ACC112 (cell line): ENCODE data around the gene MCAM.

Experiments
- H2AFZ ChIP-seq: fragments of 200-600 bp; sonication (generic); one replicate; pipeline ENCODE4 v1.6.0; 2017; ENCODE audit warnings: antibody characterized with exemption, low read length; ENCODE audit not compliant: unreplicated experiment
- H3K27ac ChIP-seq: fragments of 200-600 bp; sonication (generic); 2 replicates; pipeline ENCODE4 v1.5.1; 2014; ENCODE audit warnings: low read depth, mild to moderate bottlenecking, antibody characterized with exemption, low read length, moderate library complexity
- H3K27me3 ChIP-seq: fragments of 200-600 bp; sonication (generic); 2 replicates; pipeline ENCODE4 v1.6.1; 2014; ENCODE audit warnings: mild to moderate bottlenecking, antibody characterized with exemption, low read length, moderate library complexity, mixed read lengths; ENCODE audit not compliant: insufficient read depth
- H3K36me3 ChIP-seq: fragments of 200-600 bp; sonication (generic); 2 replicates; pipeline ENCODE4 v1.6.1; 2016; ENCODE audit warnings: mild to moderate bottlenecking, antibody characterized with exemption, low read length, moderate library complexity, mixed read lengths; ENCODE audit not compliant: insufficient read depth
- H3K4me1 ChIP-seq: fragments of 200-600 bp; sonication (generic); one replicate; pipeline ENCODE4 v1.6.1; 2016; ENCODE audit warnings: low read length, mixed read lengths; ENCODE audit not compliant: insufficient read depth, unreplicated experiment, control insufficient read depth
- H3K4me3 ChIP-seq: fragments of 200-600 bp; sonication (generic); 2 replicates; pipeline ENCODE4 v1.5.1; 2014; ENCODE audit warnings: mild to moderate bottlenecking, low read depth, low read length
- H3K79me2 ChIP-seq: fragments of 200-600 bp; sonication (generic); one replicate; pipeline ENCODE4 v1.6.0; 2016; ENCODE audit warnings: low read length; ENCODE audit not compliant: control insufficient read depth, unreplicated experiment, insufficient read depth

The MCAM gene

GRCh38 chr11:119316729-119317591 lies at the start of gene MCAM:
MCAM (minus strand) TSS chr11:119317130; CDS start chr11:119317101, 29 bp downstream.
- Histone ChIP-seq H3K4me3 (peak within 1 kb of the TSS; percentile 77), H3K36me3 (no peaks in the 10 kb centered on the region), H2AFZ (peak within 1 kb of the TSS; percentile 18), H3K27ac (no peak within 1 kb of the TSS), H3K27me3 (peaks cover 7% of the 10 kb centered on the region; the same call in 1 of the 2 replicates), H3K79me2 (no peaks in the 10 kb centered on the region), H3K4me1 (peaks cover 36% of the 10 kb centered on the region)

- Histone ChIP-seq H2AFZ (no peak overlapping the region), H3K4me1 (peaks cover 47% of the 10 kb centered on the region), H3K27ac (no peak overlapping the region)
Measured at GRCh38 chr11:119365071-119365591, 48.2 kb upstream of the MCAM start.

GRCh38 chr11:119363851-119364590 lies 47.1 kb upstream of the MCAM start:
- H3K4me3 ChIP-seq: peak overlapping the region; percentile 66
- peaks cover 48% of the 10 kb centered on the region for H3K4me1 ChIP-seq
- H2AFZ ChIP-seq: peak overlapping the region; percentile 57
- H3K27me3 ChIP-seq: peaks cover 27% of the 10 kb centered on the region
- H3K36me3 ChIP-seq: no peaks in the 10 kb centered on the region
- no peak overlapping the region for H3K27ac ChIP-seq
- H3K79me2 ChIP-seq: no peaks in the 10 kb centered on the region

More at GRCh38 chr11:119365071-119365591, 48.2 kb upstream of the MCAM start:
- Histone ChIP-seq H3K27me3 (peaks cover 28% of the 10 kb centered on the region), H3K79me2 (no peaks in the 10 kb centered on the region), H3K4me3 (no peak overlapping the region), H3K36me3 (no peaks in the 10 kb centered on the region)

- Histone ChIP-seq H3K79me2 (no peaks in the 10 kb centered on the region), H3K4me1 (peaks cover 41% of the 10 kb centered on the region), H3K27me3 (peaks cover 27% of the 10 kb centered on the region), H2AFZ (no peak overlapping the region), H3K36me3 (no peaks in the 10 kb centered on the region), H3K27ac (no peak overlapping the region), H3K4me3 (no peak overlapping the region)
Measured at GRCh38 chr11:119363081-119363850, 46.3 kb upstream of the MCAM start.

- Histone ChIP-seq H3K79me2 (no peaks in the 10 kb centered on the region), H3K4me1 (peaks cover 35% of the 10 kb centered on the region), H3K36me3 (no peaks in the 10 kb centered on the region), H3K27me3 (peaks cover 29% of the 10 kb centered on the region), H2AFZ (no peak overlapping the region), H3K27ac (no peak overlapping the region), H3K4me3 (no peak overlapping the region)
Measured at GRCh38 chr11:119362741-119363080, 45.8 kb upstream of the MCAM start.

- Histone ChIP-seq H3K36me3 (no peaks in the 10 kb centered on the region), H3K27ac (no peak overlapping the region), H3K79me2 (no peaks in the 10 kb centered on the region), H3K4me1 (peaks cover 35% of the 10 kb centered on the region), H2AFZ (no peak overlapping the region), H3K4me3 (no peak overlapping the region), H3K27me3 (peaks cover 31% of the 10 kb centered on the region)
Measured at GRCh38 chr11:119361941-119362725, 45.2 kb upstream of the MCAM start.

GRCh38 chr11:119361056-119361787 lies 44.3 kb upstream of the MCAM start:
- no peak overlapping the region; the same call in 1 of the 2 replicates for H3K27ac ChIP-seq
- no peak overlapping the region for H3K4me3 ChIP-seq
- peaks cover 26% of the 10 kb centered on the region for H3K27me3 ChIP-seq
- no peaks in the 10 kb centered on the region for H3K79me2 ChIP-seq
- peaks cover 35% of the 10 kb centered on the region for H3K4me1 ChIP-seq
- H2AFZ ChIP-seq: no peak overlapping the region
- H3K36me3 ChIP-seq: no peaks in the 10 kb centered on the region

- H2AFZ ChIP-seq: no peak overlapping the region
- no peaks in the 10 kb centered on the region for H3K36me3 ChIP-seq
- H3K27me3 ChIP-seq: peaks cover 20% of the 10 kb centered on the region
- no peak overlapping the region for H3K4me3 ChIP-seq
- no peaks in the 10 kb centered on the region for H3K79me2 ChIP-seq
- H3K4me1 ChIP-seq: peaks cover 32% of the 10 kb centered on the region
- no peak overlapping the region for H3K27ac ChIP-seq
Measured at GRCh38 chr11:119359365-119360214, 42.7 kb upstream of the MCAM start.

- H3K36me3 ChIP-seq: no peaks in the 10 kb centered on the region
- peaks cover 20% of the 10 kb centered on the region for H3K4me1 ChIP-seq
- no peaks in the 10 kb centered on the region for H3K79me2 ChIP-seq
- peak overlapping the region; percentile 71 for H3K4me3 ChIP-seq
- peaks cover 17% of the 10 kb centered on the region for H3K27me3 ChIP-seq
- H3K27ac ChIP-seq: no peak overlapping the region
- no peak overlapping the region for H2AFZ ChIP-seq
Measured at GRCh38 chr11:119357074-119357473, 40.1 kb upstream of the MCAM start.
